HG03442 (cell line): ENCODE results near the gene PRKAR2B.
"Not testable (repeated sequence)": the region's sequence is repeated elsewhere in the genome, so short reads cannot be mapped to it uniquely, and the experiment has no call there.

Experiments used
- ATAC-seq: cut with Tn5 transposase; IDR thresholded peaks from one replicate; pipeline ENCODE4 v1.9.1; 2021; ENCODE audit warnings: mild to moderate bottlenecking, moderate library complexity; ENCODE audit not compliant: unreplicated experiment

PRKAR2B gene

GRCh38 chr7:107076781-107077698 is 32.5 kb downstream of the PRKAR2B start:
- no peak for ATAC-seq

GRCh38 chr7:107077699-107078516 is 33.4 kb downstream of the PRKAR2B start:
- ATAC-seq, result no peak

GRCh38 chr7:107078517-107078966 is 34.0 kb downstream of the PRKAR2B start:
- no peak for ATAC-seq

GRCh38 chr7:107079212-107079940 is 34.9 kb downstream of the PRKAR2B start:
- no peak for ATAC-seq

GRCh38 chr7:107080099-107080505 is 35.6 kb downstream of the PRKAR2B start:
- no peak for ATAC-seq

GRCh38 chr7:107080533-107080932 is 36.0 kb downstream of the PRKAR2B start:
- ATAC-seq, result no peak

- no peak for ATAC-seq
Observed at GRCh38 chr7:107085180-107085579, 40.7 kb downstream of the PRKAR2B start.

- ATAC-seq, result no peak
Observed at GRCh38 chr7:107089627-107090026, 45.1 kb downstream of the PRKAR2B start.

GRCh38 chr7:107090457-107090856 is 46.0 kb downstream of the PRKAR2B start:
- no peak for ATAC-seq

- ATAC-seq, result no peak
Observed at GRCh38 chr7:107091306-107091705, 46.8 kb downstream of the PRKAR2B start.

- ATAC-seq, result not testable (repeated sequence)
Observed at GRCh38 chr7:107093671-107094070, 49.2 kb downstream of the PRKAR2B start.

GRCh38 chr7:107099154-107099553 is 54.6 kb downstream of the PRKAR2B start:
- ATAC-seq, result not testable (repeated sequence)

GRCh38 chr7:107100824-107101223 is 56.3 kb downstream of the PRKAR2B start:
- ATAC-seq, result no peak

GRCh38 chr7:107103369-107103768 is 58.9 kb downstream of the PRKAR2B start:
- ATAC-seq, result no peak

GRCh38 chr7:107104801-107105200 is 60.3 kb downstream of the PRKAR2B start:
- no peak for ATAC-seq

GRCh38 chr7:107105591-107106245 is 61.2 kb downstream of the PRKAR2B start:
- ATAC-seq, result no peak

- ATAC-seq, result no peak
Observed at GRCh38 chr7:107108793-107109371, 64.4 kb downstream of the PRKAR2B start.

GRCh38 chr7:107109955-107110354 is 65.5 kb downstream of the PRKAR2B start:
- ATAC-seq, result no peak

GRCh38 chr7:107111196-107111595 is 66.7 kb downstream of the PRKAR2B start:
- ATAC-seq, result no peak

- ATAC-seq, result no peak
Observed at GRCh38 chr7:107113866-107114265, 69.4 kb downstream of the PRKAR2B start.
